ENCODE data around the gene MCHR1.

The MCHR1 gene

GRCh38 chr22:40721266-40721665 lies 42.0 kb downstream of the MCHR1 start:
- no peaks in the 10 kb centered on the region for H3K36me3 ChIP-seq (ENCODE audit: control insufficient read depth in 2 of 2, insufficient read depth in 2 of 2, low read length in 2 of 2)
- H3K9ac ChIP-seq (ENCODE audit: low read depth in 1 of 2, low read length in 2 of 2), result no peak overlapping the region
- peaks cover 0 to 4% of the 10 kb centered on the region in 2 donors for H3K4me1 ChIP-seq (ENCODE audit: control insufficient read depth in 2 of 2, insufficient read depth in 2 of 2, low read length in 2 of 2)
- H3K27me3 ChIP-seq (ENCODE audit: control insufficient read depth in 2 of 2, insufficient read depth in 2 of 2, low read length in 2 of 2), result no peaks in the 10 kb centered on the region
- peak overlapping the region in 1 of 2 donors; percentile 18 for H3K27ac ChIP-seq (ENCODE audit: low read depth in 2 of 2, low read length in 2 of 2)
- no peaks in the 10 kb centered on the region for H3K9me3 ChIP-seq (ENCODE audit: control insufficient read depth in 2 of 2, low read length in 2 of 2)
- no peak overlapping the region for H3K4me3 ChIP-seq (ENCODE audit: low read length in 2 of 2)

GRCh38 chr22:40723396-40723933 lies 44.2 kb downstream of the MCHR1 start:
- H3K4me3 ChIP-seq (ENCODE audit: low read length in 2 of 2), result no peak overlapping the region
- H3K27me3 ChIP-seq (ENCODE audit: control insufficient read depth in 2 of 2, insufficient read depth in 2 of 2, low read length in 2 of 2), result no peaks in the 10 kb centered on the region
- H3K4me1 ChIP-seq (ENCODE audit: control insufficient read depth in 2 of 2, insufficient read depth in 2 of 2, low read length in 2 of 2), result peaks cover 0 to 4% of the 10 kb centered on the region in 2 donors
- no peaks in the 10 kb centered on the region for H3K36me3 ChIP-seq (ENCODE audit: control insufficient read depth in 2 of 2, insufficient read depth in 2 of 2, low read length in 2 of 2)
- H3K9ac ChIP-seq (ENCODE audit: low read depth in 1 of 2, low read length in 2 of 2), result no peak overlapping the region
- H3K27ac ChIP-seq (ENCODE audit: low read depth in 2 of 2, low read length in 2 of 2), result no peak overlapping the region
- no peaks in the 10 kb centered on the region for H3K9me3 ChIP-seq (ENCODE audit: control insufficient read depth in 2 of 2, low read length in 2 of 2)

GRCh38 chr22:40726514-40726913 lies 47.2 kb downstream of the MCHR1 start:
- no peaks in the 10 kb centered on the region for H3K27me3 ChIP-seq (ENCODE audit: control insufficient read depth in 2 of 2, insufficient read depth in 2 of 2, low read length in 2 of 2)
- no peaks in the 10 kb centered on the region for H3K9me3 ChIP-seq (ENCODE audit: control insufficient read depth in 2 of 2, low read length in 2 of 2)
- H3K27ac ChIP-seq (ENCODE audit: low read depth in 2 of 2, low read length in 2 of 2), result no peak overlapping the region
- H3K4me3 ChIP-seq (ENCODE audit: low read length in 2 of 2), result no peak overlapping the region
- no peak overlapping the region for H3K9ac ChIP-seq (ENCODE audit: low read depth in 1 of 2, low read length in 2 of 2)
- H3K4me1 ChIP-seq (ENCODE audit: control insufficient read depth in 2 of 2, insufficient read depth in 2 of 2, low read length in 2 of 2), result peaks cover 1 to 4% of the 10 kb centered on the region in 2 donors
- H3K36me3 ChIP-seq (ENCODE audit: control insufficient read depth in 2 of 2, insufficient read depth in 2 of 2, low read length in 2 of 2), result no peaks in the 10 kb centered on the region

GRCh38 chr22:40727070-40727963 lies 48.0 kb downstream of the MCHR1 start:
- H3K27ac ChIP-seq (ENCODE audit: low read depth in 2 of 2, low read length in 2 of 2), result no peak overlapping the region
- no peak overlapping the region for H3K9ac ChIP-seq (ENCODE audit: low read depth in 1 of 2, low read length in 2 of 2)
- H3K4me1 ChIP-seq (ENCODE audit: control insufficient read depth in 2 of 2, insufficient read depth in 2 of 2, low read length in 2 of 2), result peaks cover 3 to 6% of the 10 kb centered on the region in 2 donors
- no peaks in the 10 kb centered on the region for H3K36me3 ChIP-seq (ENCODE audit: control insufficient read depth in 2 of 2, insufficient read depth in 2 of 2, low read length in 2 of 2)
- H3K9me3 ChIP-seq (ENCODE audit: control insufficient read depth in 2 of 2, low read length in 2 of 2), result no peaks in the 10 kb centered on the region
- no peaks in the 10 kb centered on the region for H3K27me3 ChIP-seq (ENCODE audit: control insufficient read depth in 2 of 2, insufficient read depth in 2 of 2, low read length in 2 of 2)
- no peak overlapping the region for H3K4me3 ChIP-seq (ENCODE audit: low read length in 2 of 2)

- no peaks in the 10 kb centered on the region for H3K9me3 ChIP-seq (ENCODE audit: control insufficient read depth in 2 of 2, low read length in 2 of 2)
- no peak overlapping the region for H3K27ac ChIP-seq (ENCODE audit: low read depth in 2 of 2, low read length in 2 of 2)
- no peaks in the 10 kb centered on the region for H3K36me3 ChIP-seq (ENCODE audit: control insufficient read depth in 2 of 2, insufficient read depth in 2 of 2, low read length in 2 of 2)
- no peaks in the 10 kb centered on the region for H3K27me3 ChIP-seq (ENCODE audit: control insufficient read depth in 2 of 2, insufficient read depth in 2 of 2, low read length in 2 of 2)
- no peak overlapping the region for H3K9ac ChIP-seq (ENCODE audit: low read depth in 1 of 2, low read length in 2 of 2)
- H3K4me1 ChIP-seq (ENCODE audit: control insufficient read depth in 2 of 2, insufficient read depth in 2 of 2, low read length in 2 of 2), result peaks cover 8 to 14% of the 10 kb centered on the region in 2 donors
- no peak overlapping the region for H3K4me3 ChIP-seq (ENCODE audit: low read length in 2 of 2)
These were observed 48.8 kb downstream of the MCHR1 start for GRCh38 chr22:40727964-40728615.

- Histone ChIP-seq H3K27me3 (ENCODE audit: control insufficient read depth in 2 of 2, insufficient read depth in 2 of 2, low read length in 2 of 2) (no peaks in the 10 kb centered on the region), H3K9ac (ENCODE audit: low read depth in 1 of 2, low read length in 2 of 2) (no peak overlapping the region), H3K27ac (ENCODE audit: low read depth in 2 of 2, low read length in 2 of 2) (no peak overlapping the region), H3K9me3 (ENCODE audit: control insufficient read depth in 2 of 2, low read length in 2 of 2) (no peaks in the 10 kb centered on the region), H3K4me1 (ENCODE audit: control insufficient read depth in 2 of 2, insufficient read depth in 2 of 2, low read length in 2 of 2) (peaks cover 8 to 14% of the 10 kb centered on the region in 2 donors), H3K4me3 (ENCODE audit: low read length in 2 of 2) (no peak overlapping the region), H3K36me3 (ENCODE audit: control insufficient read depth in 2 of 2, insufficient read depth in 2 of 2, low read length in 2 of 2) (no peaks in the 10 kb centered on the region)
These were observed 49.5 kb downstream of the MCHR1 start for GRCh38 chr22:40728731-40729189.

GRCh38 chr22:40729284-40729683 lies 50.0 kb downstream of the MCHR1 start:
- Histone ChIP-seq H3K36me3 (ENCODE audit: control insufficient read depth in 2 of 2, insufficient read depth in 2 of 2, low read length in 2 of 2) (no peaks in the 10 kb centered on the region), H3K27me3 (ENCODE audit: control insufficient read depth in 2 of 2, insufficient read depth in 2 of 2, low read length in 2 of 2) (no peaks in the 10 kb centered on the region), H3K27ac (ENCODE audit: low read depth in 2 of 2, low read length in 2 of 2) (no peak overlapping the region), H3K4me3 (ENCODE audit: low read length in 2 of 2) (no peak overlapping the region), H3K9ac (ENCODE audit: low read depth in 1 of 2, low read length in 2 of 2) (no peak overlapping the region), H3K4me1 (ENCODE audit: control insufficient read depth in 2 of 2, insufficient read depth in 2 of 2, low read length in 2 of 2) (peaks cover 8 to 14% of the 10 kb centered on the region in 2 donors), H3K9me3 (ENCODE audit: control insufficient read depth in 2 of 2, low read length in 2 of 2) (no peaks in the 10 kb centered on the region)

Data from mucosa of rectum (tissue), 2 donors.